HCT116 (cell line): ENCODE measurements around the gene HECW1. TPM values are rescaled to one million over a fixed set of nuclear protein-coding genes. Genes with fewer than 3 reads are reported as not detected.

Source experiments
- ATAC-seq: fragments of 200-7000 bp; cut with Tn5 transposase; 2 replicates; pipeline ENCODE4 v1.9.1; 2020; ENCODE audit warnings: mild to moderate bottlenecking, moderate library complexity
- BruUV-seq: library from RNA; stranded (reverse); fragments of 400-500 nt; replicated peaks from 2 replicates; lab custom pipeline; 2021; lab: Mats Ljungman, UMichigan
- CTCF ChIA-PET: fragments of 300-600 bp; sonication (Branson Sonifier 250); formaldehyde crosslinking; loops from one replicate; lab custom pipeline; 2021; ENCODE audit warnings: antibody characterized with exemption; lab: Charles Lee
- POLR2A ChIA-PET: fragments of 300-600, 350-600 bp; sonication (Branson Sonifier 250); formaldehyde crosslinking; loops from one replicate; lab custom pipeline; 2021; ENCODE audit warnings: antibody characterized with exemption; lab: Charles Lee
- RAD21 ChIA-PET, 2 experiments: fragments of 300-600 bp; sonication (Branson Sonifier 250); formaldehyde crosslinking; loops; one replicate each; lab custom pipeline; 2023; ENCODE audit warnings: low total read pairs in 2 of 2; ENCODE audit not compliant: uncharacterized antibody in 2 of 2, unreplicated experiment in 2 of 2, low non-redundant PET in 1 of 2; lab: Charles Lee
- DNase-seq: peaks from one replicate; pipeline ENCODE4 v3.0.0-alpha.2; 2010; ENCODE audit warnings: low read depth, low spot score
- H2AFZ ChIP-seq: fragments of 200-600 bp; shearing (Covaris generic), sonication (generic); 2 replicates; pipeline ENCODE4 v1.6.1; 2017; ENCODE audit warnings: low read depth, mixed run types, mixed read lengths, antibody characterized with exemption, low read length; ENCODE audit not compliant: poor library complexity, severe bottlenecking
- H3K27ac ChIP-seq: 2 replicates; pipeline ENCODE4 v1.5.1; 2012; ENCODE audit warnings: low read depth, low read length
- H3K27me3 ChIP-seq: fragments of 200-600 bp; sonication (generic); 2 replicates; pipeline ENCODE4 v1.6.1; 2016; ENCODE audit warnings: mixed run types, low read length, mixed read lengths; ENCODE audit not compliant: insufficient read depth
- H3K36me3 ChIP-seq, 2 experiments: fragments of 200-500 bp in 1 of 2; fragments of 200-600 bp in 1 of 2; sonication (Bioruptor generic) in 1 of 2; sonication (generic) in 1 of 2; 2 replicates each; pipeline versions ENCODE4 v1.5.1 to v1.6.1; 2014 to 2016; ENCODE audit warnings: low read length in 2 of 2, inconsistent platforms in 1 of 2, mixed read lengths in 1 of 2, mixed run types in 1 of 2; ENCODE audit not compliant: insufficient read depth in 2 of 2, control insufficient read depth in 1 of 2
- H3K4me1 ChIP-seq, 2 experiments: fragments of 200-600 bp in 1 of 2; sonication (generic) in 1 of 2; 2 replicates each; pipeline versions ENCODE4 v1.5.1 to v1.6.1; 2012 to 2017; ENCODE audit warnings: low read length in 2 of 2, inconsistent platforms in 1 of 2, mild to moderate bottlenecking in 1 of 2, mixed read lengths in 1 of 2, mixed run types in 1 of 2, moderate library complexity in 1 of 2; ENCODE audit not compliant: insufficient read depth in 2 of 2, control insufficient read depth in 1 of 2
- H3K4me2 ChIP-seq: fragments of 200-600 bp; sonication (generic); 2 replicates; pipeline ENCODE4 v1.6.1; 2017; ENCODE audit warnings: mixed run types, low read length, mixed read lengths
- H3K4me3 ChIP-seq, 2 experiments: fragments of 200-600 bp in 1 of 2; sonication (generic) in 1 of 2; replicated peaks in 1 of 2; 2 replicates each; pipeline ENCODE4 v1.5.1; 2011 to 2016; ENCODE audit warnings: low read length in 2 of 2, control low read depth in 1 of 2, low read depth in 1 of 2, mild to moderate bottlenecking in 1 of 2, mixed read lengths in 1 of 2, mixed run types in 1 of 2
- H3K79me2 ChIP-seq: fragments of 200-600 bp; sonication (generic); 2 replicates; pipeline ENCODE4 v1.6.1; 2017; ENCODE audit warnings: mild to moderate bottlenecking, mixed run types, low read length, moderate library complexity, mixed read lengths; ENCODE audit not compliant: insufficient read depth
- H3K9ac ChIP-seq: fragments of 200-600 bp; sonication (generic); 2 replicates; pipeline ENCODE4 v1.6.1; 2016; ENCODE audit warnings: low read length, mixed read lengths
- H3K9me2 ChIP-seq: fragments of 200-600 bp; sonication (generic), shearing (Covaris generic); 2 replicates; pipeline ENCODE4 v1.6.1; 2017; ENCODE audit warnings: mixed run types, mild to moderate bottlenecking, moderate library complexity; ENCODE audit not compliant: insufficient read depth
- H3K9me3 ChIP-seq, 2 experiments: fragments of 200-500 bp in 1 of 2; fragments of 200-600 bp in 1 of 2; sonication (Bioruptor generic) in 1 of 2; sonication (generic) in 1 of 2; 2 replicates each; pipeline ENCODE4 v1.6.1; 2014 to 2017; ENCODE audit warnings: low read length in 2 of 2, mixed read lengths in 2 of 2, inconsistent platforms in 1 of 2, low read depth in 1 of 2, mild to moderate bottlenecking in 1 of 2, mixed run types in 1 of 2, moderate library complexity in 1 of 2; ENCODE audit not compliant: control insufficient read depth in 1 of 2, insufficient read depth in 1 of 2
- H4K20me1 ChIP-seq: fragments of 200-600 bp; sonication (generic), shearing (Covaris generic); 2 replicates; pipeline ENCODE4 v1.6.1; 2017; ENCODE audit warnings: mixed run types, mild to moderate bottlenecking, moderate library complexity; ENCODE audit not compliant: insufficient read depth
- CBX3 ChIP-seq: IDR thresholded peaks from 2 replicates; pipeline ENCODE4 v1.6.1; 2012; ENCODE audit warnings: low read depth
- EGR1 ChIP-seq: IDR thresholded peaks from 2 replicates; pipeline ENCODE4 v1.6.1; 2012; ENCODE audit warnings: low read depth
- FOSL1 ChIP-seq: IDR thresholded peaks from 2 replicates; pipeline ENCODE4 v1.6.1; 2012; ENCODE audit warnings: low read depth
- POLR2AphosphoS5 ChIP-seq: IDR thresholded peaks from 2 replicates; pipeline ENCODE4 v1.6.1; 2011; ENCODE audit warnings: mild to moderate bottlenecking, low read depth, low read length, moderate library complexity
- TCF7L2 ChIP-seq: IDR thresholded peaks from 2 replicates; pipeline ENCODE4 v1.7.0; 2011; ENCODE audit warnings: borderline replicate concordance, inconsistent platforms; ENCODE audit not compliant: insufficient read depth, insufficient read length; ENCODE audit errors: extremely low read depth
- YY1 ChIP-seq: IDR thresholded peaks from 2 replicates; pipeline ENCODE4 v1.6.1; 2011; ENCODE audit warnings: low read length, low read depth, moderate library complexity, mild to moderate bottlenecking; ENCODE audit not compliant: insufficient replicate concordance; ENCODE audit errors: extremely low read depth
- ZFX ChIP-seq: fragments of 450-650 bp; IDR thresholded peaks from 2 replicates; pipeline ENCODE4 v1.6.1; 2017
- intact Hi-C: fragments of 100-400 bp; cut with micrococcal nuclease; formaldehyde crosslinking; loops from 2 replicates; pipeline ENCODE4 v1.10.0; 2022
- total RNA-seq: library from RNA; stranded (reverse); gene quantifications from one replicate; pipeline ENCODE4 v1.2.1, GENCODE V29; 2021; ENCODE audit not compliant: unreplicated experiment
- TF ChIP-seq, protein P1 (sequence below), 3 experiments: fragments of 200-600 bp in 1 of 3; sonication (generic) in 1 of 3; IDR thresholded peaks in 2 of 3; conservative IDR thresholded peaks in 1 of 3; 2 replicates each; pipeline ENCODE4 v1.5.1; 2012 to 2017; ENCODE audit warnings: low read depth in 2 of 3, low read length in 2 of 3, antibody characterized with exemption in 1 of 3, borderline replicate concordance in 1 of 3, control low read depth in 1 of 3, mild to moderate bottlenecking in 1 of 3, mixed read lengths in 1 of 3, mixed run types in 1 of 3, moderate library complexity in 1 of 3; ENCODE audit not compliant: insufficient read depth in 1 of 3
- TF ChIP-seq, protein P2 (sequence below): IDR thresholded peaks from 2 replicates; pipeline ENCODE4 v1.6.1; 2012; ENCODE audit warnings: low read depth
- TF ChIP-seq, protein P3 (sequence below): IDR thresholded peaks from 2 replicates; pipeline ENCODE4 v1.6.1; 2012
- TF ChIP-seq, protein P4 (sequence below): IDR thresholded peaks from 2 replicates; pipeline ENCODE4 v1.6.1; 2011; ENCODE audit warnings: mild to moderate bottlenecking, low read length, moderate library complexity; ENCODE audit not compliant: insufficient replicate concordance; ENCODE audit errors: extremely low read depth

HECW1 gene
- total RNA-seq, 1 experiment from 2014 or later: 5.6 TPM

DNA sequence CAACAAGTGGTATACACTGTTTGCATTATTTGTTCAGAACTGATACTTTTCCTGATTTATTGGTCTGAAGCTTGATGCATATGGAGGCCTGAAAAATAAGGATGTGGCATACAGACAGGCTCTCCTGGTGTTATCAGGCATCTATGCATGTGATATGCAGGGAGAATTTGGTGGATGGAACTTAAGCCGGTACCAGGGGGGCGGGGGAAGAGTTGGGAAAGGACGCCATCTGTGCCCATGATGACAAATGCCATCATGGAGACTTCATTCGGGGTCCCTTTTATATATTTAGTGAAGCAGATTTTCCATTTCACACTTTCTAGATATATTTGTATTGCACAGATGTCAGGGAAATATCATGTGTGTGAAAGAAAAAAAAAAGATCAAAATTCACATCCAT lies 5.4 kb downstream of the HECW1 start:
- H2AFZ ChIP-seq: no peak overlapping the region
- no peak overlapping the region for H3K4me3 ChIP-seq
- ATAC-seq: no peak
- CTCF ChIA-PET: no interaction called here
- POLR2A ChIA-PET: no interaction called here
- H3K9me2 ChIP-seq: no peaks in the 10 kb centered on the region
- no peaks in the 10 kb centered on the region for H3K27me3 ChIP-seq
- H3K79me2 ChIP-seq: no peaks in the 10 kb centered on the region
- H3K9ac ChIP-seq: no peak overlapping the region
- H3K9me3 ChIP-seq: no peaks in the 10 kb centered on the region
- H3K4me2 ChIP-seq: no peak overlapping the region
- BruUV-seq: no TSS peak
- RAD21 ChIA-PET: no interaction called here
- no peaks in the 10 kb centered on the region for H4K20me1 ChIP-seq
- H3K36me3 ChIP-seq: no peaks in the 10 kb centered on the region
- intact Hi-C loops: no loop called here
- no peaks in the 10 kb centered on the region for H3K4me1 ChIP-seq
- TF ChIP-seq, protein P1, sequence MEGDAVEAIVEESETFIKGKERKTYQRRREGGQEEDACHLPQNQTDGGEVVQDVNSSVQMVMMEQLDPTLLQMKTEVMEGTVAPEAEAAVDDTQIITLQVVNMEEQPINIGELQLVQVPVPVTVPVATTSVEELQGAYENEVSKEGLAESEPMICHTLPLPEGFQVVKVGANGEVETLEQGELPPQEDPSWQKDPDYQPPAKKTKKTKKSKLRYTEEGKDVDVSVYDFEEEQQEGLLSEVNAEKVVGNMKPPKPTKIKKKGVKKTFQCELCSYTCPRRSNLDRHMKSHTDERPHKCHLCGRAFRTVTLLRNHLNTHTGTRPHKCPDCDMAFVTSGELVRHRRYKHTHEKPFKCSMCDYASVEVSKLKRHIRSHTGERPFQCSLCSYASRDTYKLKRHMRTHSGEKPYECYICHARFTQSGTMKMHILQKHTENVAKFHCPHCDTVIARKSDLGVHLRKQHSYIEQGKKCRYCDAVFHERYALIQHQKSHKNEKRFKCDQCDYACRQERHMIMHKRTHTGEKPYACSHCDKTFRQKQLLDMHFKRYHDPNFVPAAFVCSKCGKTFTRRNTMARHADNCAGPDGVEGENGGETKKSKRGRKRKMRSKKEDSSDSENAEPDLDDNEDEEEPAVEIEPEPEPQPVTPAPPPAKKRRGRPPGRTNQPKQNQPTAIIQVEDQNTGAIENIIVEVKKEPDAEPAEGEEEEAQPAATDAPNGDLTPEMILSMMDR (IDR thresholded peaks at IDR 0.05 in 2 of 3, conservative IDR thresholded peaks at IDR 0.05 in 1 of 3; ENCODE audit: borderline replicate concordance in 1 of 3, insufficient read depth in 1 of 3, low read depth in 2 of 3, low read length in 2 of 3): no peak
- no peak for TF ChIP-seq FOSL1
- TF ChIP-seq ZFX: no peak
- no peak for TF ChIP-seq CBX3
- no peak for TF ChIP-seq EGR1
- TF ChIP-seq, protein P2, sequence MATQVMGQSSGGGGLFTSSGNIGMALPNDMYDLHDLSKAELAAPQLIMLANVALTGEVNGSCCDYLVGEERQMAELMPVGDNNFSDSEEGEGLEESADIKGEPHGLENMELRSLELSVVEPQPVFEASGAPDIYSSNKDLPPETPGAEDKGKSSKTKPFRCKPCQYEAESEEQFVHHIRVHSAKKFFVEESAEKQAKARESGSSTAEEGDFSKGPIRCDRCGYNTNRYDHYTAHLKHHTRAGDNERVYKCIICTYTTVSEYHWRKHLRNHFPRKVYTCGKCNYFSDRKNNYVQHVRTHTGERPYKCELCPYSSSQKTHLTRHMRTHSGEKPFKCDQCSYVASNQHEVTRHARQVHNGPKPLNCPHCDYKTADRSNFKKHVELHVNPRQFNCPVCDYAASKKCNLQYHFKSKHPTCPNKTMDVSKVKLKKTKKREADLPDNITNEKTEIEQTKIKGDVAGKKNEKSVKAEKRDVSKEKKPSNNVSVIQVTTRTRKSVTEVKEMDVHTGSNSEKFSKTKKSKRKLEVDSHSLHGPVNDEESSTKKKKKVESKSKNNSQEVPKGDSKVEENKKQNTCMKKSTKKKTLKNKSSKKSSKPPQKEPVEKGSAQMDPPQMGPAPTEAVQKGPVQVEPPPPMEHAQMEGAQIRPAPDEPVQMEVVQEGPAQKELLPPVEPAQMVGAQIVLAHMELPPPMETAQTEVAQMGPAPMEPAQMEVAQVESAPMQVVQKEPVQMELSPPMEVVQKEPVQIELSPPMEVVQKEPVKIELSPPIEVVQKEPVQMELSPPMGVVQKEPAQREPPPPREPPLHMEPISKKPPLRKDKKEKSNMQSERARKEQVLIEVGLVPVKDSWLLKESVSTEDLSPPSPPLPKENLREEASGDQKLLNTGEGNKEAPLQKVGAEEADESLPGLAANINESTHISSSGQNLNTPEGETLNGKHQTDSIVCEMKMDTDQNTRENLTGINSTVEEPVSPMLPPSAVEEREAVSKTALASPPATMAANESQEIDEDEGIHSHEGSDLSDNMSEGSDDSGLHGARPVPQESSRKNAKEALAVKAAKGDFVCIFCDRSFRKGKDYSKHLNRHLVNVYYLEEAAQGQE: no peak
- TF ChIP-seq, protein P3, sequence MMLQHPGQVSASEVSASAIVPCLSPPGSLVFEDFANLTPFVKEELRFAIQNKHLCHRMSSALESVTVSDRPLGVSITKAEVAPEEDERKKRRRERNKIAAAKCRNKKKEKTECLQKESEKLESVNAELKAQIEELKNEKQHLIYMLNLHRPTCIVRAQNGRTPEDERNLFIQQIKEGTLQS: no peak
- TF ChIP-seq, protein P4, sequence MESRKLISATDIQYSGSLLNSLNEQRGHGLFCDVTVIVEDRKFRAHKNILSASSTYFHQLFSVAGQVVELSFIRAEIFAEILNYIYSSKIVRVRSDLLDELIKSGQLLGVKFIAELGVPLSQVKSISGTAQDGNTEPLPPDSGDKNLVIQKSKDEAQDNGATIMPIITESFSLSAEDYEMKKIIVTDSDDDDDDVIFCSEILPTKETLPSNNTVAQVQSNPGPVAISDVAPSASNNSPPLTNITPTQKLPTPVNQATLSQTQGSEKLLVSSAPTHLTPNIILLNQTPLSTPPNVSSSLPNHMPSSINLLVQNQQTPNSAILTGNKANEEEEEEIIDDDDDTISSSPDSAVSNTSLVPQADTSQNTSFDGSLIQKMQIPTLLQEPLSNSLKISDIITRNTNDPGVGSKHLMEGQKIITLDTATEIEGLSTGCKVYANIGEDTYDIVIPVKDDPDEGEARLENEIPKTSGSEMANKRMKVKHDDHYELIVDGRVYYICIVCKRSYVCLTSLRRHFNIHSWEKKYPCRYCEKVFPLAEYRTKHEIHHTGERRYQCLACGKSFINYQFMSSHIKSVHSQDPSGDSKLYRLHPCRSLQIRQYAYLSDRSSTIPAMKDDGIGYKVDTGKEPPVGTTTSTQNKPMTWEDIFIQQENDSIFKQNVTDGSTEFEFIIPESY: no peak
- TF ChIP-seq TCF7L2: no peak
- TF ChIP-seq POLR2AphosphoS5: no peak
- TF ChIP-seq YY1: no peak
- no peak for DNase-seq
- H3K27ac ChIP-seq: no peak overlapping the region
